K562 treated with DMSO at 1 percent for 48 hours (cell line): ENCODE results near the gene GPLD1. TPM values are rescaled to one million over a fixed set of nuclear protein-coding genes. Genes with fewer than 3 reads are reported as not detected.

Experiments used
- total RNA-seq: library from RNA; unstranded; fragments of 300-600 nt; gene quantifications from 2 replicates; pipeline ENCODE4 v1.2.3, GENCODE V29; 2022; ENCODE audit warnings: low replicate concordance; ENCODE audit errors: extremely low read depth

The GPLD1 gene, protein sequence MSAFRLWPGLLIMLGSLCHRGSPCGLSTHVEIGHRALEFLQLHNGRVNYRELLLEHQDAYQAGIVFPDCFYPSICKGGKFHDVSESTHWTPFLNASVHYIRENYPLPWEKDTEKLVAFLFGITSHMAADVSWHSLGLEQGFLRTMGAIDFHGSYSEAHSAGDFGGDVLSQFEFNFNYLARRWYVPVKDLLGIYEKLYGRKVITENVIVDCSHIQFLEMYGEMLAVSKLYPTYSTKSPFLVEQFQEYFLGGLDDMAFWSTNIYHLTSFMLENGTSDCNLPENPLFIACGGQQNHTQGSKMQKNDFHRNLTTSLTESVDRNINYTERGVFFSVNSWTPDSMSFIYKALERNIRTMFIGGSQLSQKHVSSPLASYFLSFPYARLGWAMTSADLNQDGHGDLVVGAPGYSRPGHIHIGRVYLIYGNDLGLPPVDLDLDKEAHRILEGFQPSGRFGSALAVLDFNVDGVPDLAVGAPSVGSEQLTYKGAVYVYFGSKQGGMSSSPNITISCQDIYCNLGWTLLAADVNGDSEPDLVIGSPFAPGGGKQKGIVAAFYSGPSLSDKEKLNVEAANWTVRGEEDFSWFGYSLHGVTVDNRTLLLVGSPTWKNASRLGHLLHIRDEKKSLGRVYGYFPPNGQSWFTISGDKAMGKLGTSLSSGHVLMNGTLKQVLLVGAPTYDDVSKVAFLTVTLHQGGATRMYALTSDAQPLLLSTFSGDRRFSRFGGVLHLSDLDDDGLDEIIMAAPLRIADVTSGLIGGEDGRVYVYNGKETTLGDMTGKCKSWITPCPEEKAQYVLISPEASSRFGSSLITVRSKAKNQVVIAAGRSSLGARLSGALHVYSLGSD
- not detected in 2 replicates for total RNA-seq

DNA sequence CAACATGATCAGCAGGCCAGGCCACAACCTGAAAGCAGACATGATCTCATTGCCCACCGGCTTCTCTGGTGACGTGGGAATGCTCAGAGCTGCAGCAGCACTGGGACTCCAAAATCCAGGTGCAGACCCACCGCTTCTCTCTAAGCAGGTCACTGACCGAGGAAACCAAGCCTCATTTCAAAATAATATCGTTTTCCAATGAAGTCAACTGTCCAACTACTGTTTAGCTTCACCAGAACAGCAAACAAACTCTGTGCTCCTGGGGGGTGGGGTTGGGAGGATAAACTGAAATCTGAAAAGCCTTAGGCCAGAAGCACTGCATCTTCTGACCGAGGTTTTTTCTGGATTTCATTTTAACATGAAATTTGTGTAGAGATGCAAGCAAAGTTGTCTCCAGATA lies at the start of gene GPLD1:
Gene GPLD1, minus strand, starts transcription at position 109 of the 400 bp plus-strand sequence. Its CDS starts 67 bp downstream, at position 42.

DNA sequence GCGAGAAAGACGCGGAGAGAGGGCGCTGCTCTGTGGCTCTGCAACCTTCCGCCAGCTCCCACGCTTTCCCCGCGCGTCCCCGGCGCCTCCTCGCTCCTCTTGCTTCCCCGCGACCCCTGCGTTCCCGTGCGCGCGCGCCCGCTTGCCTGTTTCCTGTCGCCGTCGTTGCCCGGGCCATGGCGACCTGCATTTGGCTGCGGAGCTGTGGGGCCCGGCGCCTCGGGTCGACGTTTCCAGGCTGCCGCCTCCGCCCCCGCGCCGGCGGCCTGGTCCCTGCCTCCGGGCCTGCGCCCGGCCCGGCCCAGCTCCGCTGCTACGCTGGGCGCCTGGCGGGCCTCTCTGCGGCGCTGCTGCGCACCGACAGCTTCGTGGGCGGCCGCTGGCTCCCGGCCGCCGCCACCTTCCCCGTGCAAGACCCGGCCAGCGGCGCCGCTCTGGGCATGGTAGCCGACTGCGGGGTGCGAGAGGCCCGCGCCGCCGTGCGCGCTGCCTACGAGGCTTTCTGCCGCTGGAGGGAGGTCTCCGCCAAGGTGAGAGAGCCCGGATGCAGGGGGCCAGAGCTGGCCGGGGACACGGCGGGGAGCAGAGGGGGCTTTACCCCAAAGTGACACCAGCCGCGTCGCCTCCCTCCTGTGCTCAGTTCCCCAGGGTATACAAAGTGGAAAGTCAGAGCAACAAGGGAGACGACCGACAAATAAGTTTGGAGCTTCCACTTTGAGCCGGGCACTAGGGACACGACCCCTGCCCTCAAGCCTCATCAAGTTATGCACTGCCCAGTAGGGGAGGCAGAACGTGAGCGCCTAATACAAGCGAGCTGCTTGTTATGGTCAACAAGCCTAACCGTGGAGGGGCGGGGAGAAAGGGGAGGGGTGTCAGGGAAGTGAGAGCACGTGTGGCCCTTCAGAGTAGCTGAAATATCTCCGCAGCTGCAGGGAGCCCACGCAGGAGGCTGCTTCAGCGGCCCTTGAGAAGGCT lies 5.7 kb upstream of the GPLD1 start, which contains the start of gene ALDH5A1:
Gene ALDH5A1, plus strand, starts transcription at position 149 of the 975 bp plus-strand sequence. Its CDS starts 28 bp downstream, at position 177.

DNA sequence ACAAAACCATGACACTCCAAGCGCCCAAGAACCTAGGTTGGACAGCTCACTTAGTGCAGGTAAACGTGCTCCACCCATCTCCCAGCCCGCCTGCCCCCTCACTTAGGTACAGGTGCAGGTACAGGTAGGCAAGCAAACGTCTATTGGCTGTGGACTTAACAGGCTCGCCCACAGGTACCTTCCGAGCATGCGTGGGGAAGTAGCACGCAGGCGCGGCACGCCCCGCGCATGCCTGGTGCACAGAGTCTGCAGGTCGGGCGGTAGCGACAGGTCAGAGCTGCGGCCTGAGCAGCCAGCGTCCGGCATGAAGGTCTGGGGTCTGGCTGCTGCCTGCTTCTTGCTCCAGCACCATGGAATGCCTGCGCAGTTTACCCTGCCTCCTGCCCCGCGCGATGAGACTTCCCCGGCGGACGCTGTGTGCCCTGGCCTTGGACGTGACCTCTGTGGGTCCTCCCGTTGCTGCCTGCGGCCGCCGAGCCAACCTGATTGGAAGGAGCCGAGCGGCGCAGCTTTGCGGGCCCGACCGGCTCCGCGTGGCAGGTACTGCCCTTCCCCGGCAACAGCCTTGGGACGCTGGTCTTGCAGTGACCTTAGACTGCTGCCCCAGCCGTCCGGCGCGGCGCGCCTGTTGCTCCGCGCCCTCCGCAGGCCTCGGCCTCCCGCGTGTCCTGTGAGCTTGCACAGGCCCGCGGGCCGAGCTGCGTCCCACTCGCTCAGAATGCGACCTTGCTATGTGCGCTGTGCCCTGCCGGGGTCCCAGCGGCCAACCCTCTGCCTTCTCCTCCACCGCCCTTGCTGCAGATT lies 86.5 kb downstream of the GPLD1 start, which contains the start of gene MRS2:
Gene MRS2, plus strand, starts transcription at position 240 of the 804 bp plus-strand sequence. Its CDS starts 111 bp downstream, at position 351.

Other genes with a start within 250 kb of the GPLD1 start
- gene DCDC2, start 131.5 kb downstream of the GPLD1 start, total RNA-seq = not detected in 2 replicates
- not detected in 2 replicates for gene MRS2, start 86.6 kb downstream of the GPLD1 start, total RNA-seq
- not detected in 2 replicates for gene ALDH5A1, start 5.4 kb upstream of the GPLD1 start, total RNA-seq
- gene KIAA0319, start 156.6 kb upstream of the GPLD1 start, total RNA-seq = not detected in 2 replicates
- not detected in 2 replicates for gene TDP2, start 177.3 kb upstream of the GPLD1 start, total RNA-seq
- gene ACOT13, start 177.5 kb upstream of the GPLD1 start, total RNA-seq = not detected in 2 replicates
- 116 TPM in 1 of 2 replicates, not detected in the other for gene C6orf62, start 229.6 kb upstream of the GPLD1 start, total RNA-seq